ENCODE results near the gene PTH2R. TPM values are rescaled to one million over a fixed set of nuclear protein-coding genes. Genes with fewer than 3 reads are reported as not detected.

The PTH2R gene
- total and polyA plus RNA-seq, 12 donors: 0.01 TPM; not detected in 11

DNA sequence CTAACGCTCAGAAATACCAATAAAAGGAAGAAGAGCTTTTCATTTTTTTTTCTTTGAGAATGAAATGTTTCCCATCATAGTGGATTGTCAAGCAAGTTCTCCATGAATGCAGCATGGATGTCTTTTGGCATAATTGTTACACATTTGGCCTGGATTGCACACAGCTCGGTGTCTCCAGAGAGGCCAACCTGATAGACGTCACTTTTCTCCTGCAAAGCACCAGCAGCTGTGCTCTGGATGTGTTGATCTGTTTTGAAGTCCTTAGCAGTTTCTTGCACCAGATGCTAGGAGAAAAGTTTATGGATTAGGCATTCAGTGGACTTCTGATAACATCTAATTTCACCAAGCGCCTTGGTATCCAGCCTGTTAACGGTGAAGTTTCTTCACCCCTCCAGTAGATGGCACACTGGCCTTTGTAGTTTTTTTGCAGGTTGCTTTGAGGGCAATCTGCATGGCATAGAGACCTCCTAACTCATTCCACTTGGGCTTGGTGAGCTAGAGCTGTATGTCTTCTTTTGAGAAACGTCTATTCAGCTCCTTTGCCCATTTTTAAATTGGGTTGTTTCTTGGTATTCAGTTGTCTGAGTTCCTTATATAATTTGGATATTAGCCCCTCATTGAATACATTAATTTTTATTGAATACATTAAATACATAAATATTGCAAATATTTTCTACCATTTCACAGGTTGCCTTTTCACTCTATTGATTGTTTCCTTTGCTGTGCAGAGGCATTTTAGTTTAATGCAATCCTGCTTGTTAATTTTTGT, 59.7 kb downstream of the PTH2R start:
- no peak overlapping the region for H3K27ac ChIP-seq
- H3K4me3 ChIP-seq: no peak overlapping the region
- H3K4me1 ChIP-seq: no peaks in the 10 kb centered on the region
- DNase-seq (no peak), ATAC-seq (no peak)
- H3K9me3 ChIP-seq: no peaks in the 10 kb centered on the region
- TF ChIP-seq, protein P1, sequence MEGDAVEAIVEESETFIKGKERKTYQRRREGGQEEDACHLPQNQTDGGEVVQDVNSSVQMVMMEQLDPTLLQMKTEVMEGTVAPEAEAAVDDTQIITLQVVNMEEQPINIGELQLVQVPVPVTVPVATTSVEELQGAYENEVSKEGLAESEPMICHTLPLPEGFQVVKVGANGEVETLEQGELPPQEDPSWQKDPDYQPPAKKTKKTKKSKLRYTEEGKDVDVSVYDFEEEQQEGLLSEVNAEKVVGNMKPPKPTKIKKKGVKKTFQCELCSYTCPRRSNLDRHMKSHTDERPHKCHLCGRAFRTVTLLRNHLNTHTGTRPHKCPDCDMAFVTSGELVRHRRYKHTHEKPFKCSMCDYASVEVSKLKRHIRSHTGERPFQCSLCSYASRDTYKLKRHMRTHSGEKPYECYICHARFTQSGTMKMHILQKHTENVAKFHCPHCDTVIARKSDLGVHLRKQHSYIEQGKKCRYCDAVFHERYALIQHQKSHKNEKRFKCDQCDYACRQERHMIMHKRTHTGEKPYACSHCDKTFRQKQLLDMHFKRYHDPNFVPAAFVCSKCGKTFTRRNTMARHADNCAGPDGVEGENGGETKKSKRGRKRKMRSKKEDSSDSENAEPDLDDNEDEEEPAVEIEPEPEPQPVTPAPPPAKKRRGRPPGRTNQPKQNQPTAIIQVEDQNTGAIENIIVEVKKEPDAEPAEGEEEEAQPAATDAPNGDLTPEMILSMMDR (IDR thresholded peaks at IDR 0.05): peak in 8 of 9 donors; percentile 17 to 67 (median 54)
- H3K27me3 ChIP-seq: peaks cover 0 to 4% (median 0%) of the 10 kb centered on the region in 7 donors
- intact Hi-C loops (cut with DNase I): loop anchor here in 1 of 10 donors (5.0 to 10.0 kb wide), 2 partner anchors 308 to 741 kb away; no protein-coding TSS in a partner anchor
- 32 to 33% methylated on average over 6 of the region's 6 CpGs for WGBS, 2 donors
- H3K36me3 ChIP-seq: no peaks in the 10 kb centered on the region

DNA sequence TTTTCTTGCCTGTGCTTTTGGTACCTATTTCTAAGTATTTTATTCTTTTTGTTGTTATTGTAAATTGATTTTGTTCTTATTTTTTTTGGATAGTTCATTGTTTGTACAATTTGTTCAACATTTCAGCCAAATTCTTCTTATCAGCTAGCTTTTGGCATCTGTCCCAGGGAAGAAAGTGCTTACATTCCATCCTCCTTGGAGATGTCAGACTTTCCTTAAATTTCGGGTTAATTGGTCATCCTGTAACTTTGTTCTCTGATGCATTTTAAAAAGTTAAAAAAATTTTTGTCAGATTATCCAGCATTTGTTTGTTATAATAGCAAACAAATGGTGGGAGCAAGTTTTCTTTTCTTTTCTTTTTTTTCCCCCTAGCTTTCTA, 60.3 kb downstream of the PTH2R start:
- H3K27me3 ChIP-seq: peaks cover 0 to 4% (median 0%) of the 10 kb centered on the region in 7 donors
- H3K4me1 ChIP-seq: no peaks in the 10 kb centered on the region
- 42 to 50% methylated on average over 1 of the region's 1 CpG for WGBS, 2 donors
- TF ChIP-seq, protein P1 (IDR thresholded peaks at IDR 0.05): no peak
- no peaks in the 10 kb centered on the region for H3K9me3 ChIP-seq
- no peak for DNase-seq
- no peak overlapping the region for H3K27ac ChIP-seq
- ATAC-seq: no peak
- intact Hi-C loops (cut with DNase I): loop anchor here in 1 of 10 donors (5.0 to 10.0 kb wide), 2 partner anchors 308 to 740 kb away; no protein-coding TSS in a partner anchor
- no peaks in the 10 kb centered on the region for H3K36me3 ChIP-seq
- H3K4me3 ChIP-seq: no peak overlapping the region

DNA sequence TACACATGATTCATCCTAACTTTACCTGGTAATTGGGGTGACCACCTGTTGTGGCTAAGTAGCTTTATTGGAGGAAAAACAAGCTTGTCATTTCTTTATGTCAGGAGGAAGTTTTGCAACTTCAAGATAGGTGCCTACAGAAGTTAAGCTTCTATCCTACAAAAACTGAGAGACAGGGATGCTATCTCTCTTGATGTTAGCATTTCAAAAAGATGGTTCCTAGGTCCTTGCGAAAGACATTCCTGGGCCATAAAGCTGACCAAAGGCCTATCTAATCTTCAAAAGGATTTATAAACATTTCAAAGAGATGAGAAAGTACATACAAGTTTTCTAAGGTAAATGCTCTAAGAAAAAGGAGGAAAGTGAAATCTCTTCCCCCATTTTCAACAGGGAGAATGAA, 61.0 kb downstream of the PTH2R start:
- Histone ChIP-seq H3K4me3 (no peak overlapping the region), H3K27me3 (peaks cover 0 to 4% (median 0%) of the 10 kb centered on the region in 7 donors), H3K9me3 (no peaks in the 10 kb centered on the region), H3K4me1 (no peaks in the 10 kb centered on the region), H3K27ac (no peak overlapping the region), H3K36me3 (no peaks in the 10 kb centered on the region)
- DNase-seq (no peak), ATAC-seq (no peak)
- WGBS, 2 donors: 61 to 66% methylated on average over 1 of the region's 1 CpG
- TF ChIP-seq, protein P1 (IDR thresholded peaks at IDR 0.05): no peak
- intact Hi-C loops (cut with DNase I): loop anchor here in 1 of 10 donors (5.0 to 10.0 kb wide), 2 partner anchors 307 to 740 kb away; no protein-coding TSS in a partner anchor

DNA sequence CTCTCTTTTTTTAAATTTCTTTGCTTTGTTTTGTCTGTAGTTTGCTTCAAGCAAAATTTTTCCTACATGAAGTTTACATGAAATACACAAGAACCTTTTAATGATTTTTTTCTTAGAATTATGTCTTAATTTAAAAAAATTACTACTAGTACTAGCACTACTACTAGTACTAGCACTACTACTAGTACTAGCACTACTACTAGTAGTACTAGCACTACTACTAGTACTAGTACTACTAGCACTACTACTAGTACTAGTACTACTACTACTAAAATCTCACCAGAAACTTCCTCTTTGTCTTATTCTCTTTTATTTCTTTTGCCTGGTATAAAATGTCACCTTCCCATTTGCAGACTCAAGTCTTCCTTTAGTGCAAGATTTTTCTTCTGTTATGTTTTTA, 71.1 kb downstream of the PTH2R start:
- H3K27ac ChIP-seq: no peak overlapping the region
- H3K4me1 ChIP-seq: no peaks in the 10 kb centered on the region
- H3K36me3 ChIP-seq: no peaks in the 10 kb centered on the region
- no peak for ATAC-seq
- H3K27me3 ChIP-seq: no peaks in the 10 kb centered on the region
- DNase-seq: no peak
- intact Hi-C loops (cut with DNase I): no loop called here
- H3K4me3 ChIP-seq: no peak overlapping the region
- TF ChIP-seq, protein P1 (IDR thresholded peaks at IDR 0.05): no peak
- H3K9me3 ChIP-seq: peaks cover 0 to 9% (median 0%) of the 10 kb centered on the region in 11 donors

Measured in heart right ventricle (tissue), 16 donors.